DND-41 (cell line): ENCODE results near the gene CXCL11.

Experiments
- CTCF ChIP-seq: IDR thresholded peaks from 2 replicates; pipeline ENCODE4 v1.5.1; 2012; ENCODE audit warnings: borderline replicate concordance, low read length, moderate library complexity, mild to moderate bottlenecking; ENCODE audit not compliant: poor library complexity, severe bottlenecking; ENCODE audit errors: extremely low read depth
- EZH2 ChIP-seq: IDR thresholded peaks from 3 replicates; pipeline ENCODE4 v1.6.1; 2012; ENCODE audit warnings: borderline replicate concordance, low read depth, mild to moderate bottlenecking, moderate library complexity, low read length, inconsistent platforms; ENCODE audit not compliant: severe bottlenecking

- TF ChIP-seq CTCF, result no peak
- TF ChIP-seq EZH2, result no peak
Observed at GRCh38 chr4:76053730-76054129, 17.9 kb upstream of the CXCL11 start.
